Panc1 (cell line): Measurements from ENCODE around the gene IWS1.
"Not testable (repeated sequence)": the region's sequence is repeated elsewhere in the genome, so short reads cannot be mapped to it uniquely, and the experiment has no call there.

ENCODE experiments used
- POLR2AphosphoS5 ChIP-seq: IDR thresholded peaks from 2 replicates; pipeline ENCODE4 v1.6.1; 2012; ENCODE audit warnings: mild to moderate bottlenecking, low read depth, low read length, moderate library complexity
- REST ChIP-seq, 2 experiments: IDR thresholded peaks; 2 replicates each; pipeline ENCODE4 v1.6.1; 2011 to 2012; ENCODE audit warnings: low read depth in 2 of 2, control low read depth in 1 of 2, low read length in 1 of 2, mild to moderate bottlenecking in 1 of 2, moderate library complexity in 1 of 2; ENCODE audit not compliant: insufficient read depth in 1 of 2
- TF ChIP-seq, protein P1 (sequence below): fragments of 450-650 bp; IDR thresholded peaks from 2 replicates; pipeline ENCODE4 v1.5.1; 2017; ENCODE audit warnings: mild to moderate bottlenecking

DNA sequence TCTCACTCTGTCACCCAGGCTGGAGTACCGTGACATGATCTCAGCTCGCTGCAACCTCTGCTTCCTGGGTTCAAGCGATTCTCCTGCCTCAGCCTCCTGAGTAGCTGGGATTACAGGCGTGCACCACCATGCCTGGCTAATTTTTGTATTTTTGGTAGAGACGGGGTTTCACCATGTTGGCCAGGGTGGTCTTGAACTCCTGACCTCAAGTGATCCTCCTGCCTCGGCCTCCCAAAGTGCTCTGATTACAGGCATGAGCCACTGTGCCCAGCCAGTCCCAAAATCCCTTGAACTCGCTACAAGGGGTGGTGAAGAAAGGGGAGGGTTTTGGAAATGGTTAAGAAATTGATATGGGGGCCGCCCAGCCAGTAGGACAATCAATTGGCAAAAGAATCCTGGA lies 73.9 kb downstream of the IWS1 start:
- TF ChIP-seq, protein P1, sequence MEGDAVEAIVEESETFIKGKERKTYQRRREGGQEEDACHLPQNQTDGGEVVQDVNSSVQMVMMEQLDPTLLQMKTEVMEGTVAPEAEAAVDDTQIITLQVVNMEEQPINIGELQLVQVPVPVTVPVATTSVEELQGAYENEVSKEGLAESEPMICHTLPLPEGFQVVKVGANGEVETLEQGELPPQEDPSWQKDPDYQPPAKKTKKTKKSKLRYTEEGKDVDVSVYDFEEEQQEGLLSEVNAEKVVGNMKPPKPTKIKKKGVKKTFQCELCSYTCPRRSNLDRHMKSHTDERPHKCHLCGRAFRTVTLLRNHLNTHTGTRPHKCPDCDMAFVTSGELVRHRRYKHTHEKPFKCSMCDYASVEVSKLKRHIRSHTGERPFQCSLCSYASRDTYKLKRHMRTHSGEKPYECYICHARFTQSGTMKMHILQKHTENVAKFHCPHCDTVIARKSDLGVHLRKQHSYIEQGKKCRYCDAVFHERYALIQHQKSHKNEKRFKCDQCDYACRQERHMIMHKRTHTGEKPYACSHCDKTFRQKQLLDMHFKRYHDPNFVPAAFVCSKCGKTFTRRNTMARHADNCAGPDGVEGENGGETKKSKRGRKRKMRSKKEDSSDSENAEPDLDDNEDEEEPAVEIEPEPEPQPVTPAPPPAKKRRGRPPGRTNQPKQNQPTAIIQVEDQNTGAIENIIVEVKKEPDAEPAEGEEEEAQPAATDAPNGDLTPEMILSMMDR = not testable (repeated sequence)
- TF ChIP-seq REST (IDR thresholded peaks at IDR 0.05; ENCODE audit: insufficient read depth in 1 of 2, low read depth in 2 of 2, low read length in 1 of 2); POLR2AphosphoS5: not testable (repeated sequence)
